Liver (tissue), 9 donors: Measurements from ENCODE around the gene EPHB2. TPM values are rescaled to one million over a fixed set of nuclear protein-coding genes. Genes with fewer than 3 reads are reported as not detected.

ENCODE experiments used
- DNase-seq: peaks from one replicate; pipeline ENCODE4 v3.0.0-alpha.2; 2017; ENCODE audit warnings: low spot score
- H3K27ac ChIP-seq, 2 donors: one replicate each; pipeline ENCODE4 v1.7.0; 2013; ENCODE audit warnings: inconsistent platforms in 2 of 2, low read length in 2 of 2, control low read depth in 1 of 2, low read depth in 1 of 2, mild to moderate bottlenecking in 1 of 2
- H3K27me3 ChIP-seq, 4 donors: one replicate each; pipeline versions ENCODE4 v1.6.1 to v1.7.0; 2013; ENCODE audit warnings: low read length in 3 of 4, inconsistent platforms in 1 of 4, mild to moderate bottlenecking in 1 of 4, moderate library complexity in 1 of 4; ENCODE audit not compliant: control insufficient read depth in 4 of 4, insufficient read depth in 4 of 4
- H3K36me3 ChIP-seq, 4 donors: one replicate each; pipeline versions ENCODE4 v1.6.1 to v1.7.0; 2013; ENCODE audit warnings: low read length in 3 of 4, mild to moderate bottlenecking in 3 of 4, low read depth in 1 of 4, moderate library complexity in 1 of 4; ENCODE audit not compliant: control insufficient read depth in 4 of 4, insufficient read depth in 3 of 4
- H3K4me1 ChIP-seq, 4 donors: one replicate each; pipeline versions ENCODE4 v1.6.1 to v1.7.0; 2013; ENCODE audit warnings: low read length in 3 of 4, mild to moderate bottlenecking in 3 of 4, moderate library complexity in 1 of 4; ENCODE audit not compliant: control insufficient read depth in 4 of 4, insufficient read depth in 4 of 4
- H3K4me3 ChIP-seq, 3 donors: one replicate each; pipeline versions ENCODE4 v1.6.1 to v1.7.0; 2013; ENCODE audit warnings: low read length in 3 of 3, control low read depth in 1 of 3, low read depth in 1 of 3, mild to moderate bottlenecking in 1 of 3
- H3K9ac ChIP-seq, 2 donors: one replicate each; pipeline ENCODE4 v1.7.0; 2013; ENCODE audit warnings: low read length in 2 of 2, mild to moderate bottlenecking in 2 of 2, moderate library complexity in 2 of 2, control low read depth in 1 of 2, low read depth in 1 of 2
- H3K9me3 ChIP-seq, 4 donors: one replicate each; pipeline versions ENCODE4 v1.6.1 to v1.7.0; 2013; ENCODE audit warnings: low read length in 3 of 4; ENCODE audit not compliant: control insufficient read depth in 4 of 4
- EGR1 ChIP-seq, 2 donors: IDR thresholded peaks; 2 replicates each; pipeline ENCODE4 v1.6.1; 2016 to 2018; ENCODE audit warnings: antibody characterized with exemption in 2 of 2, low read depth in 2 of 2
- FOXA2 ChIP-seq: IDR thresholded peaks from 2 replicates; pipeline ENCODE4 v1.6.1; 2016; ENCODE audit warnings: antibody characterized with exemption
- GABPA ChIP-seq, 2 donors: IDR thresholded peaks in 1 of 2; conservative IDR thresholded peaks in 1 of 2; 2 replicates each; pipeline ENCODE4 v1.6.1; 2016; ENCODE audit warnings: antibody characterized with exemption in 2 of 2, mild to moderate bottlenecking in 1 of 2, moderate library complexity in 1 of 2
- HNF4A ChIP-seq, 2 donors: conservative IDR thresholded peaks; 2 replicates each; pipeline ENCODE4 v1.6.1; 2016; ENCODE audit warnings: antibody characterized with exemption in 2 of 2, mild to moderate bottlenecking in 2 of 2
- HNF4G ChIP-seq: IDR thresholded peaks from 2 replicates; pipeline ENCODE4 v1.6.1; 2016; ENCODE audit warnings: antibody characterized with exemption
- JUND ChIP-seq, 2 donors: IDR thresholded peaks; 2 replicates each; pipeline ENCODE4 v1.6.1; 2016; ENCODE audit warnings: antibody characterized with exemption in 2 of 2
- RAD21 ChIP-seq, 2 donors: IDR thresholded peaks; 2 replicates each; pipeline ENCODE4 v1.6.1; 2016; ENCODE audit warnings: antibody characterized with exemption in 2 of 2, mild to moderate bottlenecking in 2 of 2
- SP1 ChIP-seq: IDR thresholded peaks from 2 replicates; pipeline ENCODE4 v1.6.1; 2018; ENCODE audit warnings: antibody characterized with exemption, mild to moderate bottlenecking
- TAF1 ChIP-seq: conservative IDR thresholded peaks from 2 replicates; pipeline ENCODE4 v1.6.1; 2016; ENCODE audit warnings: antibody characterized with exemption, mild to moderate bottlenecking
- YY1 ChIP-seq: IDR thresholded peaks from 2 replicates; pipeline ENCODE4 v1.6.1; 2016; ENCODE audit warnings: antibody characterized with exemption, mild to moderate bottlenecking
- ZBTB33 ChIP-seq: IDR thresholded peaks from 2 replicates; pipeline ENCODE4 v1.6.1; 2016; ENCODE audit warnings: antibody characterized with exemption
- WGBS: extraction: QIAGEN DNeasy Blood & Tissue Kit; methylation state at CpG from one replicate; pipeline ENCODE4 v1.1.7; 2013; 5-methylcytosine and 5-hydroxymethylcytosine counted together
- polyA plus RNA-seq, 2 donors: library from polyadenylated mRNA; stranded (reverse) in 1 of 2; unstranded in 1 of 2; fragments of 200-250 nt in 1 of 2; fragments of >200 nt in 1 of 2; fragmentation: Nextera tagmentation in 1 of 2; extraction: Ambion mirVana in 1 of 2; gene quantifications; one replicate each; pipeline versions ENCODE4 v1.2.1 to v1.2.3, GENCODE V29; 2013 to 2015
- total RNA-seq, 2 donors: library from RNA; depleted of rRNA; stranded (reverse); fragments of >200 nt; gene quantifications; one replicate each; pipeline ENCODE4 v1.2.3, GENCODE V29; 2014
- TF ChIP-seq, protein P1 (sequence below): IDR thresholded peaks from 2 replicates; pipeline ENCODE4 v1.6.1; 2016; ENCODE audit warnings: antibody characterized with exemption
- TF ChIP-seq, protein P2 (sequence below): fragments of 150-350 bp; IDR thresholded peaks from 2 replicates; pipeline ENCODE4 v1.5.1; 2017; ENCODE audit warnings: improper control_type of control experiment, low read depth, low read length; ENCODE audit not compliant: missing input control
- TF ChIP-seq, protein P3 (sequence below): IDR thresholded peaks from 2 replicates; pipeline ENCODE4 v1.6.1; 2016; ENCODE audit warnings: antibody characterized with exemption, mild to moderate bottlenecking
- donor health status: healthy.
- donor health status: healthy.
- donor health status: healthy.
- donor health status: healthy.
- donor health status: healthy.

Gene EPHB2
- total and polyA plus RNA-seq, 4 donors = 0.07 to 1.0 (median 0.38) TPM

- no peak overlapping the region for H3K27ac ChIP-seq
- no peak for TF ChIP-seq HNF4G
- no peak for TF ChIP-seq FOXA2
- TF ChIP-seq ZBTB33 = no peak
- TF ChIP-seq RAD21 (IDR thresholded peaks at IDR 0.05) = no peak
- no peak for TF ChIP-seq JUND (IDR thresholded peaks at IDR 0.05)
- no peak for TF ChIP-seq EGR1 (IDR thresholded peaks at IDR 0.05; ENCODE audit: low read depth in 2 of 2)
- TF ChIP-seq TAF1 = no peak
- TF ChIP-seq HNF4A (conservative IDR thresholded peaks at IDR 0.05) = no peak
- TF ChIP-seq GABPA (IDR thresholded peaks at IDR 0.05 in 1 of 2, conservative IDR thresholded peaks at IDR 0.05 in 1 of 2) = no peak
- 87% methylated on average over 12 of the region's 12 CpGs for WGBS
- no peaks in the 10 kb centered on the region for H3K9me3 ChIP-seq
- no peak overlapping the region for H3K4me3 ChIP-seq
- H3K36me3 ChIP-seq = no peaks in the 10 kb centered on the region
- no peak for DNase-seq
- H3K9ac ChIP-seq = no peak overlapping the region
- no peaks in the 10 kb centered on the region for H3K27me3 ChIP-seq
- H3K4me1 ChIP-seq = peaks cover 4 to 15% (median 8%) of the 10 kb centered on the region in 4 donors
These were observed 36.5 kb downstream of the EPHB2 start for GRCh38 chr1:22747021-22747734.

GRCh38 chr1:22747735-22748073, 37.1 kb downstream of the EPHB2 start:
- no peak for TF ChIP-seq FOXA2
- TF ChIP-seq, protein P1, sequence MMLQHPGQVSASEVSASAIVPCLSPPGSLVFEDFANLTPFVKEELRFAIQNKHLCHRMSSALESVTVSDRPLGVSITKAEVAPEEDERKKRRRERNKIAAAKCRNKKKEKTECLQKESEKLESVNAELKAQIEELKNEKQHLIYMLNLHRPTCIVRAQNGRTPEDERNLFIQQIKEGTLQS = no peak
- TF ChIP-seq GABPA (IDR thresholded peaks at IDR 0.05 in 1 of 2, conservative IDR thresholded peaks at IDR 0.05 in 1 of 2) = no peak
- no peak for TF ChIP-seq RAD21 (IDR thresholded peaks at IDR 0.05)
- TF ChIP-seq, protein P2, sequence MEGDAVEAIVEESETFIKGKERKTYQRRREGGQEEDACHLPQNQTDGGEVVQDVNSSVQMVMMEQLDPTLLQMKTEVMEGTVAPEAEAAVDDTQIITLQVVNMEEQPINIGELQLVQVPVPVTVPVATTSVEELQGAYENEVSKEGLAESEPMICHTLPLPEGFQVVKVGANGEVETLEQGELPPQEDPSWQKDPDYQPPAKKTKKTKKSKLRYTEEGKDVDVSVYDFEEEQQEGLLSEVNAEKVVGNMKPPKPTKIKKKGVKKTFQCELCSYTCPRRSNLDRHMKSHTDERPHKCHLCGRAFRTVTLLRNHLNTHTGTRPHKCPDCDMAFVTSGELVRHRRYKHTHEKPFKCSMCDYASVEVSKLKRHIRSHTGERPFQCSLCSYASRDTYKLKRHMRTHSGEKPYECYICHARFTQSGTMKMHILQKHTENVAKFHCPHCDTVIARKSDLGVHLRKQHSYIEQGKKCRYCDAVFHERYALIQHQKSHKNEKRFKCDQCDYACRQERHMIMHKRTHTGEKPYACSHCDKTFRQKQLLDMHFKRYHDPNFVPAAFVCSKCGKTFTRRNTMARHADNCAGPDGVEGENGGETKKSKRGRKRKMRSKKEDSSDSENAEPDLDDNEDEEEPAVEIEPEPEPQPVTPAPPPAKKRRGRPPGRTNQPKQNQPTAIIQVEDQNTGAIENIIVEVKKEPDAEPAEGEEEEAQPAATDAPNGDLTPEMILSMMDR = no peak
- TF ChIP-seq, protein P3, sequence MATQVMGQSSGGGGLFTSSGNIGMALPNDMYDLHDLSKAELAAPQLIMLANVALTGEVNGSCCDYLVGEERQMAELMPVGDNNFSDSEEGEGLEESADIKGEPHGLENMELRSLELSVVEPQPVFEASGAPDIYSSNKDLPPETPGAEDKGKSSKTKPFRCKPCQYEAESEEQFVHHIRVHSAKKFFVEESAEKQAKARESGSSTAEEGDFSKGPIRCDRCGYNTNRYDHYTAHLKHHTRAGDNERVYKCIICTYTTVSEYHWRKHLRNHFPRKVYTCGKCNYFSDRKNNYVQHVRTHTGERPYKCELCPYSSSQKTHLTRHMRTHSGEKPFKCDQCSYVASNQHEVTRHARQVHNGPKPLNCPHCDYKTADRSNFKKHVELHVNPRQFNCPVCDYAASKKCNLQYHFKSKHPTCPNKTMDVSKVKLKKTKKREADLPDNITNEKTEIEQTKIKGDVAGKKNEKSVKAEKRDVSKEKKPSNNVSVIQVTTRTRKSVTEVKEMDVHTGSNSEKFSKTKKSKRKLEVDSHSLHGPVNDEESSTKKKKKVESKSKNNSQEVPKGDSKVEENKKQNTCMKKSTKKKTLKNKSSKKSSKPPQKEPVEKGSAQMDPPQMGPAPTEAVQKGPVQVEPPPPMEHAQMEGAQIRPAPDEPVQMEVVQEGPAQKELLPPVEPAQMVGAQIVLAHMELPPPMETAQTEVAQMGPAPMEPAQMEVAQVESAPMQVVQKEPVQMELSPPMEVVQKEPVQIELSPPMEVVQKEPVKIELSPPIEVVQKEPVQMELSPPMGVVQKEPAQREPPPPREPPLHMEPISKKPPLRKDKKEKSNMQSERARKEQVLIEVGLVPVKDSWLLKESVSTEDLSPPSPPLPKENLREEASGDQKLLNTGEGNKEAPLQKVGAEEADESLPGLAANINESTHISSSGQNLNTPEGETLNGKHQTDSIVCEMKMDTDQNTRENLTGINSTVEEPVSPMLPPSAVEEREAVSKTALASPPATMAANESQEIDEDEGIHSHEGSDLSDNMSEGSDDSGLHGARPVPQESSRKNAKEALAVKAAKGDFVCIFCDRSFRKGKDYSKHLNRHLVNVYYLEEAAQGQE = no peak
- no peak for TF ChIP-seq YY1
- no peak for TF ChIP-seq ZBTB33
- no peak for TF ChIP-seq SP1
- TF ChIP-seq HNF4A (conservative IDR thresholded peaks at IDR 0.05) = no peak
- H3K36me3 ChIP-seq = no peaks in the 10 kb centered on the region
- H3K27me3 ChIP-seq = no peaks in the 10 kb centered on the region
- no peak overlapping the region for H3K27ac ChIP-seq
- 90% methylated on average over 4 of the region's 4 CpGs for WGBS
- peaks cover 4 to 15% (median 8%) of the 10 kb centered on the region in 4 donors for H3K4me1 ChIP-seq
- H3K9me3 ChIP-seq = no peaks in the 10 kb centered on the region
- no peak overlapping the region for H3K4me3 ChIP-seq
- DNase-seq = no peak
- H3K9ac ChIP-seq = no peak overlapping the region
